ENCODE data around the gene LRRN3.

The LRRN3 gene

GRCh38 chr7:111103678-111104274 is 12.8 kb downstream of the LRRN3 start:
- no peak for DNase-seq (ENCODE audit: low read depth in 2 of 3, low spot score in 1 of 3)

- DNase-seq (ENCODE audit: low read depth in 2 of 3, low spot score in 1 of 3): no peak
These were observed 13.8 kb downstream of the LRRN3 start for GRCh38 chr7:111104710-111105109.

- DNase-seq (ENCODE audit: low read depth in 2 of 3, low spot score in 1 of 3): no peak
These were observed 14.3 kb downstream of the LRRN3 start for GRCh38 chr7:111105269-111105668.

- DNase-seq (ENCODE audit: low read depth in 2 of 3, low spot score in 1 of 3): no peak
These were observed 16.7 kb downstream of the LRRN3 start for GRCh38 chr7:111107579-111107978.

- no peak for DNase-seq (ENCODE audit: low read depth in 2 of 3, low spot score in 1 of 3)
These were observed 17.1 kb downstream of the LRRN3 start for GRCh38 chr7:111108000-111108399.

- DNase-seq (ENCODE audit: low read depth in 2 of 3, low spot score in 1 of 3): no peak
These were observed 17.6 kb downstream of the LRRN3 start for GRCh38 chr7:111108496-111108895.

- no peak for DNase-seq (ENCODE audit: low read depth in 2 of 3, low spot score in 1 of 3)
These were observed 21.5 kb downstream of the LRRN3 start for GRCh38 chr7:111112439-111112838.

GRCh38 chr7:111113263-111114017 is 22.5 kb downstream of the LRRN3 start:
- no peak for DNase-seq (ENCODE audit: low read depth in 2 of 3, low spot score in 1 of 3)

- DNase-seq (ENCODE audit: low read depth in 2 of 3, low spot score in 1 of 3): no peak
These were observed 25.0 kb downstream of the LRRN3 start for GRCh38 chr7:111115966-111116365.

GRCh38 chr7:111126987-111127386 is 36.1 kb downstream of the LRRN3 start:
- DNase-seq (ENCODE audit: low read depth in 2 of 3, low spot score in 1 of 3): no peak

GRCh38 chr7:111129435-111129834 is 38.5 kb downstream of the LRRN3 start:
- no peak for DNase-seq (ENCODE audit: low read depth in 2 of 3, low spot score in 1 of 3)

- DNase-seq (ENCODE audit: low read depth in 2 of 3, low spot score in 1 of 3): no peak
These were observed 41.9 kb downstream of the LRRN3 start for GRCh38 chr7:111132833-111133232.

GRCh38 chr7:111137296-111138192 is 46.6 kb downstream of the LRRN3 start:
- peak; percentile 17 to 34 (median 27) for DNase-seq (ENCODE audit: low read depth in 2 of 3, low spot score in 1 of 3)

- DNase-seq (ENCODE audit: low read depth in 2 of 3, low spot score in 1 of 3): peak; percentile 40 to 63 (median 48)
These were observed 47.3 kb downstream of the LRRN3 start for GRCh38 chr7:111138193-111138569.

GRCh38 chr7:111138586-111138985 is 47.7 kb downstream of the LRRN3 start:
- no peak for DNase-seq (ENCODE audit: low read depth in 2 of 3, low spot score in 1 of 3)

GRCh38 chr7:111140091-111140865 is 49.4 kb downstream of the LRRN3 start:
- DNase-seq (ENCODE audit: low read depth in 2 of 3, low spot score in 1 of 3): no peak

- no peak for DNase-seq (ENCODE audit: low read depth in 2 of 3, low spot score in 1 of 3)
These were observed 54.5 kb downstream of the LRRN3 start for GRCh38 chr7:111145472-111145871.

- no peak for DNase-seq (ENCODE audit: low read depth in 2 of 3, low spot score in 1 of 3)
These were observed 55.2 kb downstream of the LRRN3 start for GRCh38 chr7:111146136-111146535.

- DNase-seq (ENCODE audit: low read depth in 2 of 3, low spot score in 1 of 3): no peak
These were observed 57.0 kb downstream of the LRRN3 start for GRCh38 chr7:111147708-111148533.

- no peak for DNase-seq (ENCODE audit: low read depth in 2 of 3, low spot score in 1 of 3)
These were observed 59.8 kb downstream of the LRRN3 start for GRCh38 chr7:111150709-111151108.
